AG09309 (cell line): ENCODE measurements around the gene INTS6.

Source experiments
- DNase-seq: peaks from one replicate; pipeline ENCODE4 v3.0.0-alpha.2; 2010; ENCODE audit warnings: low read depth
- H3K4me3 ChIP-seq: 2 replicates; pipeline ENCODE4 v1.5.1; 2011; ENCODE audit warnings: mild to moderate bottlenecking, low read depth, low read length, moderate library complexity; ENCODE audit not compliant: control insufficient read depth
- TF ChIP-seq, protein P1 (sequence below): IDR thresholded peaks from 2 replicates; pipeline ENCODE4 v1.5.1; 2011; ENCODE audit warnings: mild to moderate bottlenecking, low read depth, low read length, inconsistent platforms; ENCODE audit not compliant: insufficient read depth, control insufficient read depth; ENCODE audit errors: missing control alignments

The INTS6 gene

DNA sequence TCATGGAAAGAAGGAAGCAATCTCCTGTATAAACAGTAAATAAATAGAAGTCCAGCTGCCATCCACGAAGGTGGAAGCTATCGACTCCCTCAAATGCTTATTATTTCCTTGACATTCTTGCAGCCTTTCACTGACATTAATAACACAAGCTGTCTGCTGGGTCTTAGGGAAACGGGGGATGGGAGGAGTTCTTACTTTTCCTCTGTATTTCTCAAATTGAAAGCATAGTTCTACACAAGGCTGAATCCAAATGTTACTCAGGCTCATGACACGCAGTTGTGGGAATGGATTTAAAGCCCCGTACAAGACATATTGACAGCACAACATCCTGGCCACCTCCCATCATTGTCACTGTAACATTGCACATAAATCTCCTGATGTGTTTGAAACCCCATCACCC lies 109.4 kb downstream of the INTS6 start:
- no peak overlapping the region for H3K4me3 ChIP-seq
- no peak for DNase-seq
- TF ChIP-seq, protein P1, sequence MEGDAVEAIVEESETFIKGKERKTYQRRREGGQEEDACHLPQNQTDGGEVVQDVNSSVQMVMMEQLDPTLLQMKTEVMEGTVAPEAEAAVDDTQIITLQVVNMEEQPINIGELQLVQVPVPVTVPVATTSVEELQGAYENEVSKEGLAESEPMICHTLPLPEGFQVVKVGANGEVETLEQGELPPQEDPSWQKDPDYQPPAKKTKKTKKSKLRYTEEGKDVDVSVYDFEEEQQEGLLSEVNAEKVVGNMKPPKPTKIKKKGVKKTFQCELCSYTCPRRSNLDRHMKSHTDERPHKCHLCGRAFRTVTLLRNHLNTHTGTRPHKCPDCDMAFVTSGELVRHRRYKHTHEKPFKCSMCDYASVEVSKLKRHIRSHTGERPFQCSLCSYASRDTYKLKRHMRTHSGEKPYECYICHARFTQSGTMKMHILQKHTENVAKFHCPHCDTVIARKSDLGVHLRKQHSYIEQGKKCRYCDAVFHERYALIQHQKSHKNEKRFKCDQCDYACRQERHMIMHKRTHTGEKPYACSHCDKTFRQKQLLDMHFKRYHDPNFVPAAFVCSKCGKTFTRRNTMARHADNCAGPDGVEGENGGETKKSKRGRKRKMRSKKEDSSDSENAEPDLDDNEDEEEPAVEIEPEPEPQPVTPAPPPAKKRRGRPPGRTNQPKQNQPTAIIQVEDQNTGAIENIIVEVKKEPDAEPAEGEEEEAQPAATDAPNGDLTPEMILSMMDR, result no peak

DNA sequence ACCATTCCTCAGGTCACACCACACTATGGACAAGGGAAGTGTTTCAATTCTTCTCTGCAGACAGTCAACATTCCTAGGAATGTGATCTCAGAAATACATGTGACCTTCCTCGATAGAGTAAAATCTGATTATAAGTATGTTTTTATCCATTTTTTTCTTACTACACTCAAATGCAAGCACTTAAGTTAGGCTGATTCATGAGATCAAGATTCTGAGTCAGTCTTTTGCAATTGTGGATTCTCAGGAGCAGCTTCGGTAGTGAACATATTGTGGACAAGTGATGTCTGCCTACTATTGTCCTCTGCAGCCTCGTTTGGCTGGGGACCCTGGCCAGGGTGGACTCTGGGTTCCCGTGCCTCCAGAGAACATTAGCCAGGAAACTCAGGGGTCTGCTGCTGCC lies 110.1 kb downstream of the INTS6 start:
- TF ChIP-seq, protein P1, result no peak
- H3K4me3 ChIP-seq, result no peak overlapping the region
- DNase-seq, result peak; percentile 31

DNA sequence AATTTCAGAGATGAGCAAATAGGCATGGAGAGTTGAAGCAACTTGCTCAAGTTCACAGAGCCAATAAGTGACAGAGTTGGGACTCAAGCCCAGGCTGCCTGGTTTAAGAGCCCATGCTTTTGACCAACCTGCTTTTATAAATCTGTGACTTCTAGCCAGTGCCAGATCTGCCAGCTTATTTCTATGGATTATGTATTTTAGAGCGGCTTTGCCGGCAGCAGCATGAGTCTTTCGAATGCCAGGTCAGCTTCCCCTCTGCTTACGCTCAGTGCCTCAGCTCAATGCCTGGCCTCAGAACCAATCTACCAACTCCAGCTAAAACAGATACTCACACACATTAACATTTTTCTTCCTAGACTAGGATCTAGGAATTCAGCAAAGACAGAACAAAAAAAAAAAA lies 111.0 kb downstream of the INTS6 start:
- DNase-seq, result no peak
- H3K4me3 ChIP-seq, result no peak overlapping the region
- TF ChIP-seq, protein P1, result no peak

DNA sequence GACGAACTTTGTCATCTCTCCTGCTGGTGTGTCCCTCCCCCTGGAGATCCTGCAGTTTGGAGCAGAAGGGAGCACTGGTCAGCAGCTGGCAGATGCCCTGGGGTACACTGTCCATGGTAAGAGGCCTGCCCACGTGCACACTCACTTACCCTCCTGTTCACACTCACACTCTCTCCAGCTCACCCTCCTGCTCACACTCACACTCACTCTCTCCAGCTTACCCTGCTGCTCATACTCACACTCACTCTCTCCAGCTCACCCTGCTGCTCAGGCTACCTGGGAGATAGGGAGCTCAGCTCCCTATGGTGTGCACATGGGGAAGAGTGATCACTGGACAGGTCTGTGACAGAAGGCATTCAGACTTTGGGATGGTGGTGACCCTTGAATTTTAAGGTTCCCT lies 111.6 kb downstream of the INTS6 start:
- H3K4me3 ChIP-seq, result no peak overlapping the region
- no peak for DNase-seq
- TF ChIP-seq, protein P1, result no peak

DNA sequence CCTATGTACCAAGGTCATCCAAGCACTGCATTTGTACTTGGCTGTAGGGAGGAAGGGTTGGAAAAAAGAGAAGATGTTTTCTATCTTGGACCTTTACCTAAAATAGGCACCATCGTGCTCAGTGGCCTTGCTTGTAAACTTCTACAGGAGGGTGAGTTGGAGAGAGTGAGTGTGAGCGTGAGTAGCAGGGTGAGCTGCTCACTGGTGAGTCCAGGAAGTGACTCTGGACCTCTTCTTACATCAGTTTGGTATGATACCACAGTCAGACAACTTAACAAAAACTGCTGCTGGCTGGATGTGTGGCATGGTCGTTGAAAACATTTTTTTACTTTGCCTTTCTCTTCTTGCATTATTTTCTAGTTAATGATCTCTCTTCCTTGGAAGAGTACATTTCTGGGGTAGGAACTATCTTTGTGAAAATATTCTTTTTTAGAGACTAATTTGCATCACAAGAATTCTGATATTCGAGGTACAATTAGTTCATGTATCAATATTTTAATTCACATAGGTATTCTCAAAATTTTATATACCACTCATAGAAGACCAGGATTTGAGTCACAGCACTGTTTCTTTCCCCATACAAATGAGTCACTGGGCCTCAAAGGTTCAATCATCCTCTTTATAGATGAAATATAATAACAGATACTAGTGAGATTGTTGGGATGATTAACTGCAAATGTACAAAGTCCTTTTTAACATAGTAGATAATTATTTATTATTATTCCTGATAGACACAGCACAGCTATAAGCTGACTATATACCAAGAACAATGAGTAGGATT lies 112.7 kb downstream of the INTS6 start:
- no peak for DNase-seq

DNA sequence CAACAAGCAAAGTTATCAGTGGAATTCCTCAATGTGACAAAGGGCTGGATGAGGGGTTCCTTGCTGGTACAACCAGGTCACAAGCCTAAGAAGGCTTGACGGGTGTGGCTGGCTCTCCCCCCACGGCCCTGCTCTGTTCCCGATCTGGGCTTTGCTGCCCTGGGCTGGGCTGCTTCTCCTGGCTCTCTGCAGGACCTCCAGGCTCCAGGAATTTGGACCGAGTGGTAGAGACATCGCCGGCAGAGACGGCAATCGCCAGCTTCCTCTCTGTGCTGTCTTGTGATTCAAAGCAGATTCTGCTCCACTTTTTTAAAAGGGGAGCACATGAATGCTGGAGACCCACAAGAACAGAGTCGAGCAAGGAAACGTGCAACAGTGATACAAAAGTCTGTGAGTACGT lies 113.5 kb downstream of the INTS6 start, which contains the start of gene SERPINE3:
SERPINE3 (plus strand) TSS at position 338 of the 400 bp plus-strand sequence. CDS start 1,401 bp downstream, outside the sequence.
- no peak for DNase-seq
- H3K4me3 ChIP-seq, result no peak within 1 kb of the TSS
- TF ChIP-seq, protein P1, result no peak

More for the DNA sequence above, 112.7 kb downstream of the INTS6 start:
- TF ChIP-seq, protein P1, result no peak
- H3K4me3 ChIP-seq, result no peak overlapping the region
